MCF 10A (cell line): ENCODE measurements around the gene PXMP2. TPM values are rescaled to one million over a fixed set of nuclear protein-coding genes. Genes with fewer than 3 reads are reported as not detected.

Experiments
- BruUV-seq: library from RNA; stranded (reverse); fragments of 400-500 nt; replicated peaks from 2 replicates; lab custom pipeline; 2021; lab: Mats Ljungman, UMichigan
- CTCF ChIA-PET: fragments of 300-600 bp; sonication (Branson Sonifier 250); formaldehyde crosslinking; extraction: SDS; loops from one replicate; lab custom pipeline; 2021; ENCODE audit warnings: antibody characterized with exemption, inconsistent platforms; lab: Yijun Ruan, JAX
- POLR2A ChIA-PET: fragments of 300-600, 350-650 bp; sonication (Branson Sonifier 250); formaldehyde crosslinking; extraction: SDS; loops from one replicate; lab custom pipeline; 2020; ENCODE audit warnings: antibody characterized with exemption, inconsistent platforms; lab: Yijun Ruan, JAX
- DNase-seq: peaks from one replicate; pipeline ENCODE4 v3.0.0-alpha.2; 2018; ENCODE audit not compliant: unreplicated experiment
- H3K27ac Mint-ChIP-seq: one replicate; pipeline ENCODE4 v1.8.0; 2022; ENCODE audit warnings: mild to moderate bottlenecking, low read depth, mixed read lengths; ENCODE audit not compliant: unreplicated experiment
- H3K27me3 Mint-ChIP-seq: one replicate; pipeline ENCODE4 v1.8.0; 2022; ENCODE audit warnings: mixed read lengths; ENCODE audit not compliant: insufficient read depth, unreplicated experiment
- H3K36me3 Mint-ChIP-seq: one replicate; pipeline ENCODE4 v1.8.0; 2022; ENCODE audit warnings: mild to moderate bottlenecking, moderate library complexity, mixed read lengths; ENCODE audit not compliant: insufficient read depth, unreplicated experiment
- H3K4me1 Mint-ChIP-seq: one replicate; pipeline ENCODE4 v1.8.0; 2022; ENCODE audit warnings: mixed read lengths; ENCODE audit not compliant: insufficient read depth, unreplicated experiment
- H3K4me3 Mint-ChIP-seq: one replicate; pipeline ENCODE4 v1.8.0; 2022; ENCODE audit warnings: mild to moderate bottlenecking, moderate library complexity, mixed read lengths; ENCODE audit not compliant: unreplicated experiment
- H3K9me3 Mint-ChIP-seq: one replicate; pipeline ENCODE4 v1.8.0; 2022; ENCODE audit warnings: mixed read lengths; ENCODE audit not compliant: unreplicated experiment
- CTCF ChIP-seq: fragments of 200-600 bp; IDR thresholded peaks from one replicate; pipeline ENCODE4 v1.8.0; 2022; ENCODE audit warnings: antibody characterized with exemption, mild to moderate bottlenecking; ENCODE audit not compliant: unreplicated experiment
- intact Hi-C: fragments of 100-400 bp; cut with micrococcal nuclease; formaldehyde crosslinking; loops from 2 replicates; pipeline ENCODE4 v1.14.1; 2022
- total RNA-seq: library from RNA; stranded (reverse); gene quantifications from 2 replicates; pipeline ENCODE4 v1.2.3, GENCODE V29; 2022

The PXMP2 gene
- total RNA-seq, 1 experiment from 2014 or later: 28.1 TPM

DNA sequence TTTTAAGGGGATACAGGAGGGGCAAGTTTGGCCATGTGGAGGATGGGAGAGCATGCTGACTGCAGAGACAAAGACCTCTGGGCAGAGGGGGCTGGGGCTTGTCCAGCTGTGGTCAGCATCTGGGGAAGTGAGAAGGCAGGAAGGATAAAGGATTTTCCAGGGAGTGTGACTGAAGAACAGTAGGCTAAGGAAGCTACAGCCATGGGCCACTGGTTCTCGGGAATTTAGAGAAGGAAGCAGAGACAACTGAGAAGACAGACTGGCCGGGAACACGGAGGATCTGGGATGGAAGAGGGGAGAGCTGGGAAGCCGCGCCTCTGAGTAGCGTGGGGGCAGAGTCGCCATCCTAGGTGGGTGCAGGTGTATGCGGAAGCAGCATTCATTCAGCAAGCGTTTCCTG, 16.3 kb downstream of the PXMP2 start:
- no peaks in the 10 kb centered on the region for H3K4me1 Mint-ChIP-seq
- DNase-seq: no peak
- H3K36me3 Mint-ChIP-seq: peaks cover 48% of the 10 kb centered on the region
- no peak overlapping the region for H3K4me3 Mint-ChIP-seq
- no peak for TF ChIP-seq CTCF
- intact Hi-C loops: no loop called here
- CTCF ChIA-PET: no interaction called here
- POLR2A ChIA-PET: no interaction called here
- no peaks in the 10 kb centered on the region for H3K27me3 Mint-ChIP-seq
- no peaks in the 10 kb centered on the region for H3K9me3 Mint-ChIP-seq
- no peak overlapping the region for H3K27ac Mint-ChIP-seq
- BruUV-seq: no TSS peak

DNA sequence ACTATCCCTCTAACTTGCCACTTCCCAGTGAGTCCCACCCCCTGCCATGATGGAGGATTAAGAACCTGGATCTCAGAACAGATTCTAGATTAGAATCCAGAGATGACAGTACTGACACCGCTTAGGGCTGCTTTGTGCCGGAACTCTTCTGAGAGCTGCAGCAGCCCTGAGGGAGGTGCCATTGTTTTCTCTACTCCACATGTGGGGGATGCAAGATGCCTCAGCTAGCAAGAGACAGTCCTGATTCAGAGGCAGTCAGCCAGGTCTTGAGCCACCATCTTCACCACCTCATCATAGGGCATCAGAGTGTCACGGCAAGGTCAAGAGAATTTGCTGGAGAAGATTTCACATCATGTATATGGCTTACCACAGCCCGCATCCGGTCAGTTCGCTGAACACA, 19.9 kb downstream of the PXMP2 start:
- no peaks in the 10 kb centered on the region for H3K9me3 Mint-ChIP-seq
- CTCF ChIA-PET: no interaction called here
- intact Hi-C loops: no loop called here
- H3K27me3 Mint-ChIP-seq: no peaks in the 10 kb centered on the region
- POLR2A ChIA-PET: no interaction called here
- no peaks in the 10 kb centered on the region for H3K4me1 Mint-ChIP-seq
- peaks cover 20% of the 10 kb centered on the region for H3K36me3 Mint-ChIP-seq
- DNase-seq: no peak
- BruUV-seq: no TSS peak
- TF ChIP-seq CTCF: no peak
- H3K4me3 Mint-ChIP-seq: no peak overlapping the region
- no peak overlapping the region for H3K27ac Mint-ChIP-seq

- no peak for DNase-seq
- Mint-ChIP-seq H3K4me1 (no peaks in the 10 kb centered on the region), H3K4me3 (no peak overlapping the region), H3K36me3 (peaks cover 28% of the 10 kb centered on the region), H3K27ac (no peak overlapping the region), H3K27me3 (no peaks in the 10 kb centered on the region), H3K9me3 (no peaks in the 10 kb centered on the region)
- no TSS peak for BruUV-seq
- ChIA-PET CTCF (interaction anchor here (0.6 kb wide), 1 partner anchor 14 kb away, joined by 5 read pairs; no protein-coding TSS in a partner anchor), POLR2A (no interaction called here)
- intact Hi-C loops: no loop called here
- no peak for TF ChIP-seq CTCF
Measured at GRCh38 chr12:132708150-132708549, 20.8 kb downstream of the PXMP2 start.

DNA sequence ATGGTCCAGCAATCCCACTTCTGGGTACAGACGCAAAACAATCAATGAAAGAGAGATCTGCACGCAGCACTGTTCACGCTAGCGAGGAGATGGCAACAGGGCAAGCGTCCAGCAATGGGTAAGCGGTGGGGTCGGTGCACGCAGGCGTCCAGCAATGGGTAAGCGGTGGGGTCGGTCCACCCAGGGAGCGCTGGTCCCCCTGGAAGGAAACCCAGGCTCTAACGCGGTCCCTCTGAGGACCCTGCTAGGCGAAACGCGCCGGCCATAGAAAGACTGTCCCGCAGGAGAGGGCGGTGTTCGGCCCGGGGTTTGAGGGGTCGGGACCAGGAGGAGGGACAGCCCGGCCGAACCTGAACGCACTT, 22.6 kb downstream of the PXMP2 start:
- ChIA-PET CTCF (no interaction called here), POLR2A (interaction anchor here (0.6 to 3.0 kb wide), 7 partner anchors 11 to 143 kb away, joined by 3 to 23 read pairs (median 3); partner anchors contain the start of genes ANKLE2 and GOLGA3)
- peak overlapping the region; percentile 93 for H3K4me3 Mint-ChIP-seq
- H3K9me3 Mint-ChIP-seq: no peaks in the 10 kb centered on the region
- H3K27me3 Mint-ChIP-seq: no peaks in the 10 kb centered on the region
- no peaks in the 10 kb centered on the region for H3K4me1 Mint-ChIP-seq
- DNase-seq: no peak
- H3K36me3 Mint-ChIP-seq: peaks cover 34% of the 10 kb centered on the region
- no peak for TF ChIP-seq CTCF
- TSS peak; percentile 74 for BruUV-seq
- H3K27ac Mint-ChIP-seq: peak overlapping the region; percentile 91
- intact Hi-C loops: no loop called here
